ENCODE measurements around the gene MYH13.

Gene MYH13

GRCh38 chr17:10403589-10403988, 30.8 kb upstream of the MYH13 start:
- Histone ChIP-seq H3K4me3 (replicated peaks; ENCODE audit: insufficient read depth, low read length) (no peak overlapping the region), H3K27ac (replicated peaks) (no peak overlapping the region), H3K27me3 (ENCODE audit: insufficient read depth, poor library complexity, severe bottlenecking) (no peaks in the 10 kb centered on the region)
- DNase-seq (ENCODE audit: low read depth in 1 of 2, low spot score in 1 of 2): no peak
- TF ChIP-seq SPI1 (IDR thresholded peaks at IDR 0.05; ENCODE audit: borderline replicate concordance, low read depth): no peak

GRCh38 chr17:10398352-10398751, 25.5 kb upstream of the MYH13 start:
- DNase-seq (ENCODE audit: low read depth in 1 of 2, low spot score in 1 of 2): no peak
- H3K27ac ChIP-seq (replicated peaks): no peak overlapping the region
- H3K27me3 ChIP-seq (ENCODE audit: insufficient read depth, poor library complexity, severe bottlenecking): no peaks in the 10 kb centered on the region
- no peak for TF ChIP-seq CTCF (IDR thresholded peaks at IDR 0.05; ENCODE audit: insufficient read depth, low read length)
- no peak for TF ChIP-seq REST (IDR thresholded peaks at IDR 0.05; ENCODE audit: insufficient replicate concordance, low read depth)
- TF ChIP-seq POLR2AphosphoS5 (IDR thresholded peaks at IDR 0.05; ENCODE audit: low read depth): no peak
- no peak overlapping the region for H3K4me3 ChIP-seq (replicated peaks; ENCODE audit: insufficient read depth, low read length)

- no peaks in the 10 kb centered on the region for H3K27me3 ChIP-seq (ENCODE audit: insufficient read depth, poor library complexity, severe bottlenecking)
- DNase-seq (ENCODE audit: low read depth in 1 of 2, low spot score in 1 of 2): no peak
- H3K27ac ChIP-seq (replicated peaks): no peak overlapping the region
- no peak for TF ChIP-seq SPI1 (IDR thresholded peaks at IDR 0.05; ENCODE audit: borderline replicate concordance, low read depth)
- TF ChIP-seq GABPA (IDR thresholded peaks at IDR 0.05; ENCODE audit: low read depth): no peak
- no peak for TF ChIP-seq CTCF (IDR thresholded peaks at IDR 0.05; ENCODE audit: insufficient read depth, low read length)
- no peak for TF ChIP-seq REST (IDR thresholded peaks at IDR 0.05; ENCODE audit: insufficient replicate concordance, low read depth)
- no peak for TF ChIP-seq POLR2AphosphoS5 (IDR thresholded peaks at IDR 0.05; ENCODE audit: low read depth)
- H3K4me3 ChIP-seq (replicated peaks; ENCODE audit: insufficient read depth, low read length): no peak overlapping the region
Observed at GRCh38 chr17:10396524-10397163, 23.8 kb upstream of the MYH13 start.

- Histone ChIP-seq H3K27me3 (ENCODE audit: insufficient read depth, poor library complexity, severe bottlenecking) (no peaks in the 10 kb centered on the region), H3K4me3 (replicated peaks; ENCODE audit: insufficient read depth, low read length) (no peak overlapping the region), H3K27ac (replicated peaks) (no peak overlapping the region)
- DNase-seq (ENCODE audit: low read depth in 1 of 2, low spot score in 1 of 2): no peak
- TF ChIP-seq POLR2AphosphoS5 (IDR thresholded peaks at IDR 0.05; ENCODE audit: low read depth) (no peak), GABPA (IDR thresholded peaks at IDR 0.05; ENCODE audit: low read depth) (no peak), CTCF (IDR thresholded peaks at IDR 0.05; ENCODE audit: insufficient read depth, low read length) (no peak), SPI1 (IDR thresholded peaks at IDR 0.05; ENCODE audit: borderline replicate concordance, low read depth) (no peak), REST (IDR thresholded peaks at IDR 0.05; ENCODE audit: insufficient replicate concordance, low read depth) (no peak)
Observed at GRCh38 chr17:10394201-10394887, 21.5 kb upstream of the MYH13 start.

Data from HL-60 (cell line).